Testis (tissue), 2 donors: ENCODE results near the gene SHROOM2.

Experiments
- CTCF ChIP-seq, 3 experiments: fragments of 450-650 bp in 2 of 3; fragments of 200-600 bp in 1 of 3; sonication (generic) in 1 of 3; IDR thresholded peaks; one replicate each; pipeline ENCODE4 v1.5.1; 2016 to 2019; ENCODE audit warnings: antibody characterized with exemption in 3 of 3, mild to moderate bottlenecking in 2 of 3, moderate library complexity in 1 of 3
- POLR2A ChIP-seq: fragments of 450-650 bp; IDR thresholded peaks from one replicate; pipeline ENCODE4 v1.6.1; 2017; ENCODE audit warnings: antibody characterized with exemption, mild to moderate bottlenecking, moderate library complexity

GRCh38 chrX:9767375-9767774 is 18.9 kb upstream of the SHROOM2 start:
- TF ChIP-seq CTCF (IDR thresholded peaks at IDR 0.05) (no peak), POLR2A (no peak)
